Chondrocyte (in vitro differentiated cells): ENCODE data around the gene EIF4G3. TPM values are rescaled to one million over a fixed set of nuclear protein-coding genes. Genes with fewer than 3 reads are reported as not detected.
"Not testable (repeated sequence)": the region's sequence is repeated elsewhere in the genome, so short reads cannot be mapped to it uniquely, and the experiment has no call there.

ENCODE experiments used
- DNase-seq: peaks from one replicate; pipeline ENCODE4 v3.0.0; 2021; ENCODE audit warnings: mixed read lengths, low spot score
- H3K27ac Mint-ChIP-seq: one replicate; pipeline ENCODE4 v1.8.0; 2021; ENCODE audit warnings: mild to moderate bottlenecking, moderate library complexity, mixed read lengths; ENCODE audit not compliant: unreplicated experiment
- H3K27me3 Mint-ChIP-seq: 2 replicates; pipeline ENCODE4 v1.8.0; 2021; ENCODE audit warnings: low read depth, mixed read lengths
- H3K36me3 Mint-ChIP-seq: 2 replicates; pipeline ENCODE4 v1.8.0; 2021; ENCODE audit warnings: low read depth, mixed read lengths
- H3K4me1 Mint-ChIP-seq: 2 replicates; pipeline ENCODE4 v1.8.0; 2021; ENCODE audit warnings: low read depth, mild to moderate bottlenecking, mixed read lengths
- H3K4me3 Mint-ChIP-seq: one replicate; pipeline ENCODE4 v1.8.0; 2021; ENCODE audit warnings: mild to moderate bottlenecking, moderate library complexity, mixed read lengths; ENCODE audit not compliant: unreplicated experiment
- H3K9me3 Mint-ChIP-seq: 2 replicates; pipeline ENCODE4 v1.8.0; 2021; ENCODE audit warnings: low read depth, mixed read lengths
- CTCF ChIP-seq: fragments of 200-600 bp; sonication (generic); IDR thresholded peaks from 2 replicates; pipeline ENCODE4 v1.5.0; 2021; ENCODE audit warnings: antibody characterized with exemption, mild to moderate bottlenecking, moderate library complexity
- total RNA-seq: library from RNA; stranded (reverse); gene quantifications from 3 replicates; pipeline ENCODE4 v1.2.1, GENCODE V29; 2021

Gene EIF4G3
- total RNA-seq, 1 donor from 2014 or later: 56.6 TPM

GRCh38 chr1:21216835-21217811 is 40.4 kb upstream of the EIF4G3 start:
- H3K4me3 Mint-ChIP-seq: no peak overlapping the region
- no peak overlapping the region for H3K27ac Mint-ChIP-seq
- no peak for DNase-seq
- TF ChIP-seq CTCF: peak; percentile 86
- H3K36me3 Mint-ChIP-seq: peaks cover 10% of the 10 kb centered on the region
- no peaks in the 10 kb centered on the region for H3K9me3 Mint-ChIP-seq
- H3K4me1 Mint-ChIP-seq: no peaks in the 10 kb centered on the region
- no peaks in the 10 kb centered on the region for H3K27me3 Mint-ChIP-seq

- Mint-ChIP-seq H3K36me3 (no peaks in the 10 kb centered on the region), H3K9me3 (no peaks in the 10 kb centered on the region), H3K27ac (no peak overlapping the region), H3K27me3 (no peaks in the 10 kb centered on the region), H3K4me3 (no peak overlapping the region), H3K4me1 (no peaks in the 10 kb centered on the region)
- DNase-seq: no peak
- TF ChIP-seq CTCF: no peak
Measured at GRCh38 chr1:21212126-21212525, 35.4 kb upstream of the EIF4G3 start.

- DNase-seq, H3K4me1 Mint-ChIP-seq, H3K36me3 Mint-ChIP-seq, H3K4me3 Mint-ChIP-seq, H3K9me3 Mint-ChIP-seq, H3K27ac Mint-ChIP-seq, H3K27me3 Mint-ChIP-seq: not testable (repeated sequence)
Measured at GRCh38 chr1:21208137-21208700, 31.5 kb upstream of the EIF4G3 start.

GRCh38 chr1:21206117-21206516 is 29.4 kb upstream of the EIF4G3 start:
- H3K9me3 Mint-ChIP-seq: no peaks in the 10 kb centered on the region
- H3K4me1 Mint-ChIP-seq: no peaks in the 10 kb centered on the region
- no peak overlapping the region for H3K27ac Mint-ChIP-seq
- no peak overlapping the region for H3K4me3 Mint-ChIP-seq
- no peak for DNase-seq
- no peaks in the 10 kb centered on the region for H3K36me3 Mint-ChIP-seq
- H3K27me3 Mint-ChIP-seq: no peaks in the 10 kb centered on the region
- no peak for TF ChIP-seq CTCF

- Mint-ChIP-seq H3K4me3 (no peak overlapping the region), H3K27ac (no peak overlapping the region), H3K9me3 (no peaks in the 10 kb centered on the region), H3K4me1 (no peaks in the 10 kb centered on the region), H3K36me3 (no peaks in the 10 kb centered on the region), H3K27me3 (no peaks in the 10 kb centered on the region)
- DNase-seq: no peak
- TF ChIP-seq CTCF: no peak
Measured at GRCh38 chr1:21205416-21205815, 28.7 kb upstream of the EIF4G3 start.
